Measurements from ENCODE around the gene ING4.

GRCh38 chr12:6666211-6666610 is 3.3 kb upstream of the ING4 start:
- TF ChIP-seq NR2C2 (CRISPR knock-in tag; IDR thresholded peaks at IDR 0.05) = no peak
- TF ChIP-seq CTCF (IDR thresholded peaks at IDR 0.05) = no peak
- no peak for TF ChIP-seq ATF2 (CRISPR knock-in tag; IDR thresholded peaks at IDR 0.05; ENCODE audit: borderline replicate concordance, low read depth)
- no peak for TF ChIP-seq TEAD4 (CRISPR knock-in tag; IDR thresholded peaks at IDR 0.05)
- TF ChIP-seq FOXJ3 (CRISPR knock-in tag; IDR thresholded peaks at IDR 0.05; ENCODE audit: borderline replicate concordance) = no peak
- TF ChIP-seq ZNF425 (CRISPR knock-in tag; conservative IDR thresholded peaks at IDR 0.05) = no peak
- no peak for TF ChIP-seq EMX1 (CRISPR knock-in tag; IDR thresholded peaks at IDR 0.05)
- no peak for TF ChIP-seq JUN (CRISPR knock-in tag; IDR thresholded peaks at IDR 0.05)
- TF ChIP-seq HMGXB4 (CRISPR knock-in tag; IDR thresholded peaks at IDR 0.05) = no peak
- no peak for TF ChIP-seq CREB1 (CRISPR knock-in tag; IDR thresholded peaks at IDR 0.05)
- no peak for TF ChIP-seq STAT6 (CRISPR knock-in tag; conservative IDR thresholded peaks at IDR 0.05; ENCODE audit: low read depth)
- TF ChIP-seq NR1H2 (CRISPR knock-in tag; IDR thresholded peaks at IDR 0.05) = no peak
- TF ChIP-seq KAT7 (CRISPR knock-in tag; IDR thresholded peaks at IDR 0.05; ENCODE audit: borderline replicate concordance) = no peak
- no peak for TF ChIP-seq AR (CRISPR knock-in tag; IDR thresholded peaks at IDR 0.05)
